ENCODE measurements around the gene GSDME. TPM values are rescaled to one million over a fixed set of nuclear protein-coding genes. Genes with fewer than 3 reads are reported as not detected.

GSDME gene
- total and polyA plus RNA-seq, 7 experiments from 2014 or later: 0.41 to 5.0 (median 0.80) TPM; not detected in 1

DNA sequence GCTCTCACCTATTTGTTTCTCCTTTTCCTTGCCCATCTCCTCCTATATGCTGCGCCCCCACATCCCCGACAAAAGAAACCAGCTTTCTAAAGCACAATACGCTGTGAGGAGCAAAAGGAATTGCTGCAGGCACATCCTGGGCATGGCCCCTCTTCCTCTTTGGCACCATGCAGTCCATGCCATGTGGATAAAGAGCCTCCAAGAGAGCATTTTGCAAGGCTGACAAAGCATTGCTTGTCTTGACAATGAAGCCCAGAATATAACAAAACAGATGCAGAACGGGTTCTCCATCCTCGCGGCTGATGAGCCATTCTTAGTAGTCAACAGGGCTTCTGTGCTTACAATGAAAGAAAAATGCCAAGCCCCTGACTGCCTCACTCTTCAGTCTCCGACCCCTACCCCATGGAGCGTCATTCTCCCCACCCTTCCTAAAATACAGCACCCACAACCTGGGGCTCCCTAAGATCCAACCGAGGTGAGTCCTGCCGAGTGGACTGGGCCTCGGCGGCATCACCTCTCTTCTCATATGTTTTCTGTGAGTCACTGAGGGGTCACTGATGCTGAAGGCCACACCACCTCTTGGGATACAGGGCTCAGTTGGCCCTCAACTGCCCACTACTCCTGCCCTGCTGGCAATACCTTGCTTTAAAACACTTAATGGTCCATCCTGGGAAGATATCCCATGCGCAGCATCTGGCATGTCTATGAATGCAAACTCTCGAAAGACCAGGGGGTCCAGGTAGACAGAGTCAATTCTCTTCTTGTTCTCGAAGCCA is 47.5 kb downstream of the GSDME start:
- intact Hi-C loops (cut with micrococcal nuclease): no loop called here
- no peak for ATAC-seq
- Histone ChIP-seq H3K4me1 (ENCODE audit: control insufficient read depth in 2 of 2, insufficient read depth in 2 of 2, low read length in 2 of 2) (no peaks in the 10 kb centered on the region), H3K4me3 (ENCODE audit: low read length) (no peak overlapping the region), H3K27ac (ENCODE audit: low read depth, low read length) (no peak overlapping the region), H3K36me3 (ENCODE audit: control insufficient read depth in 2 of 3, insufficient read depth in 3 of 3, low read length in 3 of 3) (no peaks in the 10 kb centered on the region), H3K27me3 (ENCODE audit: control insufficient read depth in 2 of 2, insufficient read depth in 2 of 2, low read length in 2 of 2) (no peaks in the 10 kb centered on the region), H3K9me3 (ENCODE audit: control insufficient read depth in 2 of 3, low read length in 3 of 3) (no peaks in the 10 kb centered on the region)
- ChIA-PET POLR2A (no interaction called here), CTCF (no interaction called here)
- Mint-ChIP-seq H3K4me1 (peaks cover 0 to 7% (median 0%) of the 10 kb centered on the region in 7 donors), H3K36me3 (no peaks in the 10 kb centered on the region), H3K27ac (no peak overlapping the region), H3K9me3 (peaks cover 0 to 1% (median 0%) of the 10 kb centered on the region in 11 donors), H3K4me3 (no peak overlapping the region), H3K27me3 (peaks cover 0 to 21% (median 0%) of the 10 kb centered on the region in 5 donors)
- no peak for DNase-seq

DNA sequence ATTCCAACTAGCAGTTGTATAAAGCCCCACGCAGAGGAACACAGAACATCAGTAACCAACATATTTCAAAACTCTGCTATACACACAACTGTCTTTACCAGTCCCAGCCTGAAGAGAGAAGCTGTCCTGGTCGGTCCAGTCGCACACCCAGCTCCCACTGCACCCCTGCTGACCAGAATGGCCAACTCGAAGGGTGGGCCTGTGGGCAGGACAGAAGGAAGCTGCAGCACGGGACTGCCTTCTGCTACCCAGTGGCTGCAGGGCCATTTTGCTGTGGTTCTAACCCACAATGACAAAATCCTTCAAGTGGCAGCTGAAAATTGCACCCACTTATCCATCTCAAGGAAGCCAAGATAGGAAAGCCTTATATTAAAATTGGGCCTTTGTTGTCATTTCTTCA is 48.2 kb downstream of the GSDME start:
- no peaks in the 10 kb centered on the region for H3K36me3 ChIP-seq (ENCODE audit: control insufficient read depth in 2 of 3, insufficient read depth in 3 of 3, low read length in 3 of 3)
- no peak for DNase-seq
- peaks cover 0 to 7% (median 0%) of the 10 kb centered on the region in 7 donors for H3K4me1 Mint-ChIP-seq
- CTCF ChIA-PET: no interaction called here
- H3K4me1 ChIP-seq (ENCODE audit: control insufficient read depth in 2 of 2, insufficient read depth in 2 of 2, low read length in 2 of 2): no peaks in the 10 kb centered on the region
- no peak overlapping the region for H3K27ac Mint-ChIP-seq
- no peak overlapping the region for H3K4me3 Mint-ChIP-seq
- H3K36me3 Mint-ChIP-seq: no peaks in the 10 kb centered on the region
- intact Hi-C loops (cut with micrococcal nuclease): no loop called here
- no peak overlapping the region for H3K27ac ChIP-seq (ENCODE audit: low read depth, low read length)
- peaks cover 0 to 17% (median 0%) of the 10 kb centered on the region in 5 donors for H3K27me3 Mint-ChIP-seq
- H3K9me3 Mint-ChIP-seq: peaks cover 0 to 1% (median 0%) of the 10 kb centered on the region in 11 donors
- no peaks in the 10 kb centered on the region for H3K9me3 ChIP-seq (ENCODE audit: control insufficient read depth in 2 of 3, low read length in 3 of 3)
- no peak for ATAC-seq
- POLR2A ChIA-PET: no interaction called here
- no peak overlapping the region for H3K4me3 ChIP-seq (ENCODE audit: low read length)
- no peaks in the 10 kb centered on the region for H3K27me3 ChIP-seq (ENCODE audit: control insufficient read depth in 2 of 2, insufficient read depth in 2 of 2, low read length in 2 of 2)

DNA sequence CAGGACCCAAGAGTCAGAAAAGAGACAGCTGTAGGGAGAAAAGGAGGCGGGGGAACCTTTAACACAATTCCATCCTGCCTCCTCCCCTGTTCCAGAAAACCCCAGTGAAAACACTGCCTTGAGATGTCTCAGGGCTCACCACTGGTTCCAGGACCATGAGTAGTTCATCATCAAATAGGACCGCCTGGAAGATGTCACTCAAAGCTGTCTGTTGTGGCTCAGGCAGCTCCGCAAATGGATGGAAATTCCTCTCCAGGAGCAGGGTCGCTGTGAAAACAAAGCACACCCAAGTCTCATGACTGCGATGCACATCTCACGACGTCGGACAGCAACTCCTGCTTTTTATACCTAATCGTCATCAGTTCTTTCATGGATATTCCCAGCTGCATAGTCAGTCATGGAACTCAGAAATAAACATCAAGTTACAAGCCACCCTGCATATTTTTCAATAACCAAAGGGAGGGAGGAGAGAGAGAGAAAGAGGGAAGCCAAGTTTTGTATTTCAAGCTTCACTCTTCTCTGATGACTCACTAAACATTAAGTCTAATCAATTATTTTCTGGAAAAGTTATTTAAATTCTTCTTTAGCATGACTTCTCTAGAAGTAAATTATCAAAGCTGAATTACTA is 49.2 kb downstream of the GSDME start:
- H3K4me1 Mint-ChIP-seq: peaks cover 0 to 7% (median 0%) of the 10 kb centered on the region in 7 donors
- H3K9me3 ChIP-seq (ENCODE audit: control insufficient read depth in 2 of 3, low read length in 3 of 3): no peaks in the 10 kb centered on the region
- H3K36me3 ChIP-seq (ENCODE audit: control insufficient read depth in 2 of 3, insufficient read depth in 3 of 3, low read length in 3 of 3): no peaks in the 10 kb centered on the region
- H3K9me3 Mint-ChIP-seq: peaks cover 0 to 1% (median 0%) of the 10 kb centered on the region in 11 donors
- H3K4me3 Mint-ChIP-seq: no peak overlapping the region
- H3K27ac Mint-ChIP-seq: no peak overlapping the region
- H3K27me3 ChIP-seq (ENCODE audit: control insufficient read depth in 2 of 2, insufficient read depth in 2 of 2, low read length in 2 of 2): no peaks in the 10 kb centered on the region
- intact Hi-C loops (cut with micrococcal nuclease): no loop called here
- CTCF ChIA-PET: no interaction called here
- no peak for ATAC-seq
- no peak for DNase-seq
- POLR2A ChIA-PET: interaction anchor here (1.0 kb wide), 1 partner anchor 12 kb away, joined by 3 read pairs; no protein-coding TSS in a partner anchor
- H3K36me3 Mint-ChIP-seq: no peaks in the 10 kb centered on the region
- no peaks in the 10 kb centered on the region for H3K4me1 ChIP-seq (ENCODE audit: control insufficient read depth in 2 of 2, insufficient read depth in 2 of 2, low read length in 2 of 2)
- H3K27ac ChIP-seq (ENCODE audit: low read depth, low read length): no peak overlapping the region
- H3K4me3 ChIP-seq (ENCODE audit: low read length): no peak overlapping the region
- peaks cover 0 to 7% (median 0%) of the 10 kb centered on the region in 5 donors for H3K27me3 Mint-ChIP-seq

DNA sequence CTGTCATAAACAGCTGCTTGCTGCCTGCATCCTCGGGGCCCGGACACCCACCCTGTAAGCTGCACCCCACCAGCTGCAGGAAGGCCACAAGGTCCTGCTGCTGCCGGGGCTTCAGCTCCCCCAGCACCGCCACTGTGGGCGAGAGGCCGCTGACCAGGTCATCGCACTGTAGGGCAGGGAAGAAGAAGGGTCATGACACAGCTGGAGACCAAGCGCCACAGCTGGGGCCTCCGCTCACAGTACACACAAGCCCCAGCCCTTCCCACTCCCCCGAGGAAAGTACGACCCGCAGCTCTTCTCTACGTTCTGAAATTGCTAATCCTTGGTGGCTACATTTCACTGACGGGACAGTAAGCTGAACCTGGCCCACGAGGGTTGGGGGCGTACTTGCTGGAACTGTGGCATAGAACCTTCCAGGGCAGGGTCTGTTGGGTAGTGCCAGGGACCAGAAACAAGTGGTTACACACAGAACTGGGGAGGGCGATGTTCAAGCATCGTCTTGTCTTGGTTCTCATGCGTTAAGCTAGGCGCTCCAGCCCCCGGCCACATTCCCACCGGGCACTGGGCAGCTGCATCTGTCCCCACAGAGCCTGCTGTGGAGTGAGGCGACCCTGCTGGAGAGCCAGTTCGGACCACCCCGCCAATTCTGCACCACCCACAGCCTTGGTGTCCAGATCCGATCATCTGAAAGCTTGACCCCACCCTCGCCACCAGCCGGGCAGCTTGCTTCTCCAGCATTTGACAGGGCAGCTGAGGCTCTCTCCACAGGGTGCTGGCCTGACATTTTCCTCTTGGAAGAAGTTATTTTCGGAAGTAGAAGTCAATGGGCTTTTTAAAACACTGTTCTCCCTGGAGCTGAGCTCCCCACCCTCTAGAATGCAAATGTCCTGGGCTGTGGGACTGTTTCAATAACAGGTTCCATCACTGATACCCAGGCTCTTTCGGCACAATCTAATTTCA is 50.8 kb downstream of the GSDME start:
- H3K36me3 ChIP-seq (ENCODE audit: control insufficient read depth in 2 of 3, insufficient read depth in 3 of 3, low read length in 3 of 3): no peaks in the 10 kb centered on the region
- H3K4me1 ChIP-seq (ENCODE audit: control insufficient read depth in 2 of 2, insufficient read depth in 2 of 2, low read length in 2 of 2): no peaks in the 10 kb centered on the region
- H3K27ac Mint-ChIP-seq: peak overlapping the region in 1 of 9 donors; percentile 31
- H3K9me3 ChIP-seq (ENCODE audit: control insufficient read depth in 2 of 3, low read length in 3 of 3): no peaks in the 10 kb centered on the region
- DNase-seq (no peak), ATAC-seq (no peak)
- no peaks in the 10 kb centered on the region for H3K27me3 Mint-ChIP-seq
- no peaks in the 10 kb centered on the region for H3K36me3 Mint-ChIP-seq
- POLR2A ChIA-PET: no interaction called here
- intact Hi-C loops (cut with micrococcal nuclease): no loop called here
- no peaks in the 10 kb centered on the region for H3K9me3 Mint-ChIP-seq
- no peak overlapping the region for H3K4me3 Mint-ChIP-seq
- CTCF ChIA-PET: no interaction called here
- H3K27ac ChIP-seq (ENCODE audit: low read depth, low read length): no peak overlapping the region
- no peaks in the 10 kb centered on the region for H3K27me3 ChIP-seq (ENCODE audit: control insufficient read depth in 2 of 2, insufficient read depth in 2 of 2, low read length in 2 of 2)
- no peak overlapping the region for H3K4me3 ChIP-seq (ENCODE audit: low read length)
- H3K4me1 Mint-ChIP-seq: peaks cover 0 to 7% (median 0%) of the 10 kb centered on the region in 7 donors

GRCh38 chr7:24705461-24705954 is 51.8 kb downstream of the GSDME start:
- Histone ChIP-seq H3K27me3 (ENCODE audit: control insufficient read depth in 2 of 2, insufficient read depth in 2 of 2, low read length in 2 of 2) (no peaks in the 10 kb centered on the region), H3K4me1 (ENCODE audit: control insufficient read depth in 2 of 2, insufficient read depth in 2 of 2, low read length in 2 of 2) (no peaks in the 10 kb centered on the region), H3K9me3 (ENCODE audit: control insufficient read depth in 2 of 3, low read length in 3 of 3) (no peaks in the 10 kb centered on the region), H3K27ac (ENCODE audit: low read depth, low read length) (no peak overlapping the region), H3K36me3 (ENCODE audit: control insufficient read depth in 2 of 3, insufficient read depth in 3 of 3, low read length in 3 of 3) (no peaks in the 10 kb centered on the region), H3K4me3 (ENCODE audit: low read length) (no peak overlapping the region)
- H3K4me3 Mint-ChIP-seq: no peak overlapping the region
- H3K27me3 Mint-ChIP-seq: no peaks in the 10 kb centered on the region
- H3K36me3 Mint-ChIP-seq: no peaks in the 10 kb centered on the region
- intact Hi-C loops (cut with micrococcal nuclease): no loop called here
- peak overlapping the region in 1 of 9 donors; percentile 36 for H3K27ac Mint-ChIP-seq
- DNase-seq: no peak
- no peaks in the 10 kb centered on the region for H3K9me3 Mint-ChIP-seq
- peak; percentile 44 for ATAC-seq
- POLR2A ChIA-PET: no interaction called here
- CTCF ChIA-PET: no interaction called here
- peaks cover 0 to 7% (median 0%) of the 10 kb centered on the region in 7 donors for H3K4me1 Mint-ChIP-seq

GRCh38 chr7:24704311-24704710 is 53.0 kb downstream of the GSDME start:
- no peak overlapping the region for H3K27ac Mint-ChIP-seq
- H3K9me3 Mint-ChIP-seq: no peaks in the 10 kb centered on the region
- intact Hi-C loops (cut with micrococcal nuclease): no loop called here
- H3K27ac ChIP-seq (ENCODE audit: low read depth, low read length): no peak overlapping the region
- H3K4me3 ChIP-seq (ENCODE audit: low read length): no peak overlapping the region
- POLR2A ChIA-PET: no interaction called here
- no peaks in the 10 kb centered on the region for H3K36me3 ChIP-seq (ENCODE audit: control insufficient read depth in 2 of 3, insufficient read depth in 3 of 3, low read length in 3 of 3)
- CTCF ChIA-PET: no interaction called here
- no peaks in the 10 kb centered on the region for H3K9me3 ChIP-seq (ENCODE audit: control insufficient read depth in 2 of 3, low read length in 3 of 3)
- H3K4me3 Mint-ChIP-seq: no peak overlapping the region
- H3K4me1 ChIP-seq (ENCODE audit: control insufficient read depth in 2 of 2, insufficient read depth in 2 of 2, low read length in 2 of 2): no peaks in the 10 kb centered on the region
- peaks cover 0 to 4% (median 0%) of the 10 kb centered on the region in 5 donors for H3K36me3 Mint-ChIP-seq
- peaks cover 0 to 7% (median 0%) of the 10 kb centered on the region in 7 donors for H3K4me1 Mint-ChIP-seq
- DNase-seq (no peak), ATAC-seq (no peak)
- no peaks in the 10 kb centered on the region for H3K27me3 ChIP-seq (ENCODE audit: control insufficient read depth in 2 of 2, insufficient read depth in 2 of 2, low read length in 2 of 2)
- H3K27me3 Mint-ChIP-seq: no peaks in the 10 kb centered on the region

All from naive thymus-derived CD4-positive, alpha-beta T cell (primary cell).